HEK293T (cell line): Measurements from ENCODE around the gene PRR5.

Source experiments
- ARNT ChIP-seq: fragments of 450-650 bp; IDR thresholded peaks from 2 replicates; pipeline ENCODE4 v1.6.1; 2017; ENCODE audit warnings: mild to moderate bottlenecking
- BHLHE40 ChIP-seq: fragments of 450-650 bp; IDR thresholded peaks from 2 replicates; pipeline ENCODE4 v1.6.1; 2016; ENCODE audit warnings: mild to moderate bottlenecking, moderate library complexity, borderline replicate concordance
- CTBP1 ChIP-seq: fragments of 450-650 bp; IDR thresholded peaks from 2 replicates; pipeline ENCODE4 v1.6.1; 2016; ENCODE audit warnings: borderline replicate concordance
- ELF4 ChIP-seq: fragments of 450-650 bp; IDR thresholded peaks from 2 replicates; pipeline ENCODE4 v1.6.1; 2017; ENCODE audit warnings: antibody characterized with exemption
- FOXK2 ChIP-seq: fragments of 450-650 bp; IDR thresholded peaks from 2 replicates; pipeline ENCODE4 v1.6.1; 2016; ENCODE audit warnings: mild to moderate bottlenecking
- FOXM1 ChIP-seq: fragments of 450-650 bp; IDR thresholded peaks from 2 replicates; pipeline ENCODE4 v1.6.1; 2017; ENCODE audit warnings: mild to moderate bottlenecking, borderline replicate concordance
- L3MBTL2 ChIP-seq: fragments of 450-650 bp; conservative IDR thresholded peaks from 2 replicates; pipeline ENCODE4 v1.6.1; 2016; ENCODE audit warnings: mild to moderate bottlenecking
- LEF1 ChIP-seq: fragments of 450-650 bp; IDR thresholded peaks from 2 replicates; pipeline ENCODE4 v1.6.1; 2017; ENCODE audit warnings: mild to moderate bottlenecking, borderline replicate concordance
- NFRKB ChIP-seq: fragments of 450-650 bp; IDR thresholded peaks from 2 replicates; pipeline ENCODE4 v1.6.1; 2016; ENCODE audit warnings: mild to moderate bottlenecking, moderate library complexity
- SP1 ChIP-seq: fragments of 450-650 bp; IDR thresholded peaks from 2 replicates; pipeline ENCODE4 v1.6.1; 2017
- SUZ12 ChIP-seq: fragments of 450-650 bp; IDR thresholded peaks from 2 replicates; pipeline ENCODE4 v1.6.1; 2016; ENCODE audit warnings: mild to moderate bottlenecking
- TARDBP ChIP-seq: fragments of 450-650 bp; IDR thresholded peaks from 2 replicates; pipeline ENCODE4 v1.6.1; 2016
- ZNF384 ChIP-seq: fragments of 450-650 bp; IDR thresholded peaks from 2 replicates; pipeline ENCODE4 v1.6.1; 2016
- TF ChIP-seq, protein P1 (sequence below): fragments of 450-650 bp; IDR thresholded peaks from 2 replicates; pipeline ENCODE4 v1.6.1; 2016

DNA sequence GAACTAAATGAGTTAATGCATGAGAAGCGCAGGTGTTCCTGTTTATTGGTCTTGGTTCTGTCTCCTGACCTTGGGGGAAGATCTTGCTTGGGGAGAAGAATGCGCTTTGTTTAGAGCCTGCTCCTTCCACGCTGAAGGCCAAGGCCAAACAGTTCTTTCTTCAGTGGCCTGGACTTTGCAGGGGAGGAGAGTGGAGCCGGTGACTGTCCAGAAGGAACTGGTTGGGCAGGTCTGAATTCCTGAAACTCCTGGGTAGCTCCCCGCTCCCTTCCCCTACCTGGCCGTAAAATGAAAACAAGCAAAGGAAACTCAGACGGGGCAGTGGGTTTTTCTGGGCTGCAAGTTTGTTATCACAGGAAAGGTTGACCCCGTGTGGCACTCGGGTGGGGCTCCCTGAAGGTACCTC lies 54.0 kb downstream of the PRR5 start:
- TF ChIP-seq SUZ12 (no peak), LEF1 (no peak), FOXM1 (no peak), ARNT (no peak), ELF4 (no peak), TARDBP (no peak), NFRKB (no peak), FOXK2 (no peak), L3MBTL2 (no peak), CTBP1 (no peak), BHLHE40 (no peak), SP1 (no peak), ZNF384 (no peak)
- TF ChIP-seq, protein P1, sequence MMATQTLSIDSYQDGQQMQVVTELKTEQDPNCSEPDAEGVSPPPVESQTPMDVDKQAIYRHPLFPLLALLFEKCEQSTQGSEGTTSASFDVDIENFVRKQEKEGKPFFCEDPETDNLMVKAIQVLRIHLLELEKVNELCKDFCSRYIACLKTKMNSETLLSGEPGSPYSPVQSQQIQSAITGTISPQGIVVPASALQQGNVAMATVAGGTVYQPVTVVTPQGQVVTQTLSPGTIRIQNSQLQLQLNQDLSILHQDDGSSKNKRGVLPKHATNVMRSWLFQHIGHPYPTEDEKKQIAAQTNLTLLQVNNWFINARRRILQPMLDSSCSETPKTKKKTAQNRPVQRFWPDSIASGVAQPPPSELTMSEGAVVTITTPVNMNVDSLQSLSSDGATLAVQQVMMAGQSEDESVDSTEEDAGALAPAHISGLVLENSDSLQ = no peak
